PFSK-1 (cell line): ENCODE measurements around the gene ROBO1.

ENCODE experiments used
- FOXP2 ChIP-seq: optimal IDR thresholded peaks from 2 replicates; pipeline ENCODE3; 2011; ENCODE audit warnings: borderline replicate concordance, control low read depth, inconsistent platforms; ENCODE audit not compliant: insufficient read depth; ENCODE audit errors: extremely low read length, extremely low read depth
- POLR2AphosphoS5 ChIP-seq: IDR thresholded peaks from 2 replicates; pipeline ENCODE4 v1.6.1; 2012; ENCODE audit warnings: low read depth, mild to moderate bottlenecking, control low read depth, low read length, moderate library complexity
- SIN3A ChIP-seq: IDR thresholded peaks from 2 replicates; pipeline ENCODE4 v1.6.1; 2012; ENCODE audit warnings: mild to moderate bottlenecking, low read length, moderate library complexity, borderline replicate concordance; ENCODE audit not compliant: insufficient read depth
- TAF1 ChIP-seq: IDR thresholded peaks from 2 replicates; pipeline ENCODE4 v1.6.1; 2012; ENCODE audit warnings: low read length, control low read depth, borderline replicate concordance; ENCODE audit not compliant: insufficient read depth
- TF ChIP-seq, protein P1 (sequence below), 2 experiments: IDR thresholded peaks; 2 replicates each; pipeline versions ENCODE4 v1.6.1 to v1.8.0; 2011 to 2012; ENCODE audit warnings: low read depth in 2 of 2, low read length in 2 of 2, control low read depth in 1 of 2, inconsistent platforms in 1 of 2, mild to moderate bottlenecking in 1 of 2, moderate library complexity in 1 of 2; ENCODE audit not compliant: insufficient read depth in 1 of 2

Gene ROBO1

DNA sequence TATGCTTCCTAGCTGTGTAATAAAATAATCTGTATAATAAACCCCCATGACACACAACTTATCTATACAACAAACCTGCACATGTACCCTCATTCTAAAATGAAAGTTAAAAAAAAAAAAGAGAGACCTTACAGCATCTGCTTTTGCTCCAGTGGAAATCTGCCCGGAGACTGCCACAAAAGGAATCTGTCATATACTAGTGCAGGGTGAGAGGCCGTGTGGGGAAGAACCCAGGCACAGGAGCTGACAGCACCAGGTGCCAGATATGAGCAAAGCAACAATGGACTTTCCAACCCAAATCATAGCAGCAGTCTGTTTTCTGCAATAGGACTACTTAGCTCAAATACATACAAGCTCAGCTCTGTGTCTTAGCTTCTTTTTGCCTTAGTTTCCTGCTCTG lies 346.5 kb downstream of the ROBO1 start:
- TF ChIP-seq, protein P1, sequence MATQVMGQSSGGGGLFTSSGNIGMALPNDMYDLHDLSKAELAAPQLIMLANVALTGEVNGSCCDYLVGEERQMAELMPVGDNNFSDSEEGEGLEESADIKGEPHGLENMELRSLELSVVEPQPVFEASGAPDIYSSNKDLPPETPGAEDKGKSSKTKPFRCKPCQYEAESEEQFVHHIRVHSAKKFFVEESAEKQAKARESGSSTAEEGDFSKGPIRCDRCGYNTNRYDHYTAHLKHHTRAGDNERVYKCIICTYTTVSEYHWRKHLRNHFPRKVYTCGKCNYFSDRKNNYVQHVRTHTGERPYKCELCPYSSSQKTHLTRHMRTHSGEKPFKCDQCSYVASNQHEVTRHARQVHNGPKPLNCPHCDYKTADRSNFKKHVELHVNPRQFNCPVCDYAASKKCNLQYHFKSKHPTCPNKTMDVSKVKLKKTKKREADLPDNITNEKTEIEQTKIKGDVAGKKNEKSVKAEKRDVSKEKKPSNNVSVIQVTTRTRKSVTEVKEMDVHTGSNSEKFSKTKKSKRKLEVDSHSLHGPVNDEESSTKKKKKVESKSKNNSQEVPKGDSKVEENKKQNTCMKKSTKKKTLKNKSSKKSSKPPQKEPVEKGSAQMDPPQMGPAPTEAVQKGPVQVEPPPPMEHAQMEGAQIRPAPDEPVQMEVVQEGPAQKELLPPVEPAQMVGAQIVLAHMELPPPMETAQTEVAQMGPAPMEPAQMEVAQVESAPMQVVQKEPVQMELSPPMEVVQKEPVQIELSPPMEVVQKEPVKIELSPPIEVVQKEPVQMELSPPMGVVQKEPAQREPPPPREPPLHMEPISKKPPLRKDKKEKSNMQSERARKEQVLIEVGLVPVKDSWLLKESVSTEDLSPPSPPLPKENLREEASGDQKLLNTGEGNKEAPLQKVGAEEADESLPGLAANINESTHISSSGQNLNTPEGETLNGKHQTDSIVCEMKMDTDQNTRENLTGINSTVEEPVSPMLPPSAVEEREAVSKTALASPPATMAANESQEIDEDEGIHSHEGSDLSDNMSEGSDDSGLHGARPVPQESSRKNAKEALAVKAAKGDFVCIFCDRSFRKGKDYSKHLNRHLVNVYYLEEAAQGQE (IDR thresholded peaks at IDR 0.05; ENCODE audit: insufficient read depth in 1 of 2, low read depth in 2 of 2, low read length in 2 of 2), result no peak
- TF ChIP-seq FOXP2 (no peak), SIN3A (no peak), POLR2AphosphoS5 (no peak)

DNA sequence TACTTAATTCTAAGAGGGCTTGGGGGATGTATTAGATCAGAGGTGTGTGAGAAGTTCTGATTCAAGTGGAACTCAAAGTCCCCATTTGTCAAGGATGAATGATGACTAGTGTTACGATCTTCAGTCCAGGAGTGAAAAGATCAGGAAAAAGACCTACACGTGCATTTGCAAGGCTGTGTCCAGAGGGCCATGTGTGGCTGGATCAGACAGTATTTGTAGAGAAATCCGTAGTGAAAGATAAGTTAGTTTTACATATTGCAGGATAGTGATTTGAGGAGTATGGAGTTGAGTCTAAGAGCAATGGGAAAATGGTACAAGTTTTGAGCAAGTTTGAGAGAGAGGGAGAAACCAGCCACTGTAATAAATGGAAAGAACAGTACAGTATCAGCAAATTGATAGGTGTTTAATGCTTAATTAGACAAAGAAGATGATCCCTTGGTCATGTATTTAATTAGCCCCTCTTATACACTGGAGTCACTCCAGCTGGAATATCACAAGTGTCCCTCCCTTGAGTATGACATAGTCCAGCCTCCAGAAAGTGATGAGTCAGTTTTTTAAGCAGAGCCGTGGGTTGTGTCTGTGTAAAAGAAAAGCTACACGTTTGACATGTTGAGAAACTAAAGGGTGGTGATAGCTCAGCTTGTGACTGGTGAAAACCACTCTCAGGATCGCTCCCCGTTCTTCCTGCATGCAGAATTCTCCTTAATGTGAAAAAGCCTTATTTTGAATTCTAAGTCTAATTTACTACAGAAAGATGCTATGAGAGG lies 348.8 kb downstream of the ROBO1 start:
- no peak for TF ChIP-seq SIN3A

DNA sequence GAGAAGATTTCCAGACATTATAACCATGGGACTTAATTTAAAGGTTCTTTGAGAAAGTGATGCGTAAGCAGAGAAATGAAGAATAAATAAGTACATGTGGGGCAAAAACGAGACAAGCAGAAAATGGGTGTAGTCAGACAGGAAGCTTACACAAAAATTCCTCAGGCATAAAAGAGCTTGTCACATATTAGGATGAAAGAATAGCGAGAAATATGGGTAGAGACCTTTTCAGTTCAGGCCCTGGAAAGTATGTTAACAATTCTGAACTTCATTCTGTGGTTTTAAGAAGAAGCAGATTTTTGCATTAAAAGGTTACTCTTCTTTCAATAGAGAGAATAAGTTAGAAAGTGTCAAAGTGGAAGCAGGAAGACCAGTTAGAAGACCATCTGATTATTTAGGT lies 352.4 kb downstream of the ROBO1 start:
- TF ChIP-seq POLR2AphosphoS5 (no peak), SIN3A (no peak), FOXP2 (no peak), TAF1 (no peak)
- TF ChIP-seq, protein P1 (IDR thresholded peaks at IDR 0.05; ENCODE audit: insufficient read depth in 1 of 2, low read depth in 2 of 2, low read length in 2 of 2), result no peak

DNA sequence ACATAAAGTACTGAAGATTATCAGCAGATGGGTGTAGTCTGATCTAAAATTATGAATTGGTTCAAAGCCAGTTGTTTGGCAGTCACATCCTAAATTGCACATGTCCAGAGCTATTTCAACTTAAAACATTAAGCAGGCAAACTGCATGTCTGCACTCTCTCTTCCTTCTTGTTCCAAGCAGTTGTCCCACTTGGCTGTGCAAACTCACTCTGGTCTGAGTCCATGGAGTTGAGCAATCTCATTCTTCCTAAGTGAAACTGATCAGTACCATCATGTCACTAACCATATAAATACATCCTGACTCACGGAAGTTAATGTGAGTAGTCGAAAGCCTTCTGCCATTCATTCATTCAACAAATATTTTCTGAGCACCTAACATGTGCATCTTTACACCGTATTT lies 353.0 kb downstream of the ROBO1 start:
- TF ChIP-seq, protein P1 (IDR thresholded peaks at IDR 0.05; ENCODE audit: insufficient read depth in 1 of 2, low read depth in 2 of 2, low read length in 2 of 2), result no peak
- TF ChIP-seq SIN3A (no peak), TAF1 (no peak), POLR2AphosphoS5 (no peak), FOXP2 (no peak)

DNA sequence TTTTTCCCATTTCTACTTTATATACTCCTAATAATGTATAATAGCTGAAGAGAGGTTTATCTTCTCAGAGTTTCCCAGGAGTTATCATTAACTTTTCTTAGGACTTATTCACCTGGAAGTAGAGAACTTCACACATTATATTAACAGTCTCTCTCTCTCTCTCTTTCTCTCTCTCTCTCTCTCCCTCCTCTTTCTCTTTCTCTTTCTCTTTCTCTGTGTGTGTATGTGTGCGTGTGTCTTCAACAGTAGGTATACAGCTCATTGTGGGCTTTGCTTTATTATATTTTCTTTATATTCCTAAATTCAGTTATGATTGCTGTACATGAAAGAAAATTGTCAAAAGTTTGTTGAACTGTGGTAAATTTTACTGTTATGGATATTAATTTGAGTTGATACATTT lies 353.8 kb downstream of the ROBO1 start:
- no peak for TF ChIP-seq POLR2AphosphoS5
- TF ChIP-seq FOXP2, result no peak
- TF ChIP-seq, protein P1 (IDR thresholded peaks at IDR 0.05; ENCODE audit: insufficient read depth in 1 of 2, low read depth in 2 of 2, low read length in 2 of 2), result no peak
- TF ChIP-seq SIN3A, result no peak
- TF ChIP-seq TAF1, result no peak
